Duodenal mucosa (tissue), 2 donors: ENCODE data around the gene MICU2.

Source experiments
- H3K27ac ChIP-seq: one replicate; pipeline ENCODE4 v1.7.0; 2013; ENCODE audit warnings: low read depth, low read length
- H3K27me3 ChIP-seq, 2 donors: one replicate each; pipeline ENCODE4 v1.7.0; 2013; ENCODE audit warnings: low read length in 2 of 2, control low read depth in 1 of 2; ENCODE audit not compliant: insufficient read depth in 2 of 2, control insufficient read depth in 1 of 2
- H3K36me3 ChIP-seq, 2 donors: one replicate each; pipeline ENCODE4 v1.7.0; 2013; ENCODE audit warnings: low read length in 2 of 2, control low read depth in 1 of 2; ENCODE audit not compliant: insufficient read depth in 2 of 2, control insufficient read depth in 1 of 2
- H3K4me1 ChIP-seq, 2 donors: one replicate each; pipeline ENCODE4 v1.7.0; 2013; ENCODE audit warnings: low read length in 2 of 2, control low read depth in 1 of 2; ENCODE audit not compliant: insufficient read depth in 2 of 2, control insufficient read depth in 1 of 2
- H3K4me3 ChIP-seq, 2 donors: one replicate each; pipeline ENCODE4 v1.7.0; 2013; ENCODE audit warnings: low read length in 2 of 2, low read depth in 1 of 2
- H3K9ac ChIP-seq, 2 donors: one replicate each; pipeline ENCODE4 v1.7.0; 2013; ENCODE audit warnings: low read length in 2 of 2, low read depth in 1 of 2
- H3K9me3 ChIP-seq, 2 donors: one replicate each; pipeline ENCODE4 v1.7.0; 2013; ENCODE audit warnings: low read length in 2 of 2, control low read depth in 1 of 2; ENCODE audit not compliant: control insufficient read depth in 1 of 2

MICU2 gene

DNA sequence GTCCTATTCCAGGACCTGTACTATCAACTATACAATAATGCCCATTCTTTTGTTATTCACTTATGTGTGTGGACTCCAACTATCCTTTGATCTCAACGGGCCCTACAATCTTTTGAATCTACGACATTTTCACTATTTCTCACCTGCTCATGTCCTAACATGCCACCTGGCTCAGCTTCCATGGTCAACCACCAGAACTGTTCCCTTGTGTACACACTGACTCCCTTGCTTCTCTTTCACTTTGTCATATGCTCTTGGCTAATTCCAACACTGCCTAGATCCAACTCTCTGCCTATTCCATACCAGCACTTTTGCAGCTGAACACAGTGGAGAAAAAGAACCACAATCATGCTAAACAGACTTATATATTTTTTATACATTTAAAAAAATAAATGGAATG lies 53.1 kb downstream of the MICU2 start:
- Histone ChIP-seq H3K9me3 (no peaks in the 10 kb centered on the region), H3K4me1 (no peaks in the 10 kb centered on the region), H3K27ac (no peak overlapping the region), H3K9ac (no peak overlapping the region), H3K27me3 (no peaks in the 10 kb centered on the region), H3K4me3 (no peak overlapping the region), H3K36me3 (peaks cover 0 to 4% of the 10 kb centered on the region in 2 donors)

GRCh38 chr13:21549633-21550032 lies 54.3 kb downstream of the MICU2 start:
- H3K27ac ChIP-seq: no peak overlapping the region
- H3K27me3 ChIP-seq: no peaks in the 10 kb centered on the region
- no peak overlapping the region for H3K9ac ChIP-seq
- H3K4me1 ChIP-seq: no peaks in the 10 kb centered on the region
- no peaks in the 10 kb centered on the region for H3K9me3 ChIP-seq
- no peak overlapping the region for H3K4me3 ChIP-seq
- H3K36me3 ChIP-seq: peaks cover 0 to 4% of the 10 kb centered on the region in 2 donors

DNA sequence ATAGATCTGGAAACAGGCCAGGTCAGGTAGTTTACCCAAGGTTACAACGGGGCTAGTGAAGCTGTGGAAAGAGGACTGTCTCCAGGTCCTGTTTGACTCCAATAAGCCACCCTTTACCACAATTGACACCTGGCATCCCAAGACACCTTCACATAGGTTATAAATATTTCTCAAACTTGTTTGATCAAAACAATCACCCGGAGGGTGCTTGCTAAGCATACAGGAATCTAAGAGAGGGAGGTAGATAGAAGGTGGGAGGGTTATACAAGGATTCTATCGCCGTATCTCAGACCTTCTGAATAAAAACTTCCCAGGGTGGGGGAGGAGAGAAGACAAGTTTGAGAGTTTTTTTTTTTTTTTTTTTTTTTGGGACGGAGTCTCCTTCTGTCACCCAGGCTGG lies 55.4 kb downstream of the MICU2 start:
- Histone ChIP-seq H3K36me3 (peaks cover 0 to 4% of the 10 kb centered on the region in 2 donors), H3K9me3 (no peaks in the 10 kb centered on the region), H3K4me1 (no peaks in the 10 kb centered on the region), H3K9ac (no peak overlapping the region), H3K4me3 (no peak overlapping the region), H3K27me3 (no peaks in the 10 kb centered on the region), H3K27ac (no peak overlapping the region)

DNA sequence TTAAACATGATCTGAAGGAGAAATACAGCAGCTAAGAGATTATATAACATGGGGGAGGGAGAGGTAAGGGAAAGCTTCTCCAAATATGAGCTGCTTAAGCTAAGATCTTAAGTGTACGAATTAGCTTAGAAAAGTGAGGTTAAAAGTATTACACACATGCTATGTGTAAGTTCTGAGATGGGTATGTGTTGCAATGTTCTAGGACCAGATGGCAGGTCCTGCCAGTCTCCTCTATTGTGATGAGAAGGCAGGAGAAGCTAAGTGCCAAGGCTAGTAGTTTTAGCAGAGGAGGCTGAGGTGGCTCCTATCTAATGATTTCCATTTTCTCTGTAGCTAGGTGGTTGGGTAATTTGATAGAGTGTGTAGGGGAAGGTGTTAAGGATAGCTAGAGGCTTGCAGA lies 57.6 kb downstream of the MICU2 start:
- Histone ChIP-seq H3K27ac (no peak overlapping the region), H3K9ac (no peak overlapping the region), H3K4me1 (no peaks in the 10 kb centered on the region), H3K9me3 (no peaks in the 10 kb centered on the region), H3K27me3 (no peaks in the 10 kb centered on the region), H3K36me3 (peaks cover 0 to 4% of the 10 kb centered on the region in 2 donors), H3K4me3 (no peak overlapping the region)

DNA sequence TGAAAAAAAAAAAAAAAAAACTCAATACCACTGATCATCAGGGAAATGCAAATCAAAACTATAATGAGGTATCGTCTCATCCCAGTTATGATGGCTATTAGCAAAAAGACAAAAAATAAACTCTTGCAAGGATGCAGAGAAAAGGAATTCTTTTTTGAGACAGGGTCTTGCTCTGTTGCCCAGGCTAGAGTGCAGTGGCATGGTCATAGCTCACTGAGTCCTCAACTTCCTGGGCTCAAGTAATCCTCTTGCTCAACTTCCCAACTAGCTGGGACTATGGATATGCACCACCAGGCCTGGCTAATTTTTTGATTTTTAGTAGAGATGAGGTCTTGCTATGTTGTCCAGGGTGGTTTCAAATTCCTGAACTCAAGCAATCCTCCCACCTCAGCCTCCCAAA lies 59.5 kb downstream of the MICU2 start:
- Histone ChIP-seq H3K27ac (no peak overlapping the region), H3K9me3 (no peaks in the 10 kb centered on the region), H3K4me1 (no peaks in the 10 kb centered on the region), H3K4me3 (no peak overlapping the region), H3K9ac (no peak overlapping the region), H3K27me3 (no peaks in the 10 kb centered on the region), H3K36me3 (peaks cover 0 to 4% of the 10 kb centered on the region in 2 donors)

- H3K9me3 ChIP-seq: no peaks in the 10 kb centered on the region
- no peaks in the 10 kb centered on the region for H3K4me1 ChIP-seq
- H3K4me3 ChIP-seq: no peak overlapping the region
- no peaks in the 10 kb centered on the region for H3K27me3 ChIP-seq
- no peak overlapping the region for H3K9ac ChIP-seq
- no peak overlapping the region for H3K27ac ChIP-seq
- H3K36me3 ChIP-seq: peaks cover 4 to 15% of the 10 kb centered on the region in 2 donors
Measured at GRCh38 chr13:21542563-21542962, 61.4 kb downstream of the MICU2 start.

DNA sequence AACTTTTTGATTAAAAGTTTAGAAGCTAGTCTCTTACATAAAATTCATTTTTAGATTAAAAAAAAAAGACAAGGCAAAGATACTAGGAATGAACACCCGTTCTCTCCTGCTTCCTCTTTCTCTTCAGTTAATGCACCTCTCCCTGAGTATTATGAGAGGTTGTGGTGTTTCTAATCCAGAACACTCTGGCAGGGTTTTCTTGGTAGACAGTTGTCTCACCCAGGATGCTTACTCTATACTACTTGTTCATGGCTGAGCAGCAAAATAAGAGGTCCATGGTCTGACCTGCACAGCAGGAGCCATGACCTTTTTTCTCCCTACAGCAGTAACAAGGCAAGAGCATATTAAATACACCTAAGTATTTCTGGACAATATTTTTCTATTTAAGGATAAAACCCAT lies 62.0 kb downstream of the MICU2 start:
- no peak overlapping the region for H3K9ac ChIP-seq
- no peaks in the 10 kb centered on the region for H3K4me1 ChIP-seq
- H3K27me3 ChIP-seq: no peaks in the 10 kb centered on the region
- H3K27ac ChIP-seq: no peak overlapping the region
- H3K4me3 ChIP-seq: no peak overlapping the region
- peaks cover 4 to 15% of the 10 kb centered on the region in 2 donors for H3K36me3 ChIP-seq
- no peaks in the 10 kb centered on the region for H3K9me3 ChIP-seq

DNA sequence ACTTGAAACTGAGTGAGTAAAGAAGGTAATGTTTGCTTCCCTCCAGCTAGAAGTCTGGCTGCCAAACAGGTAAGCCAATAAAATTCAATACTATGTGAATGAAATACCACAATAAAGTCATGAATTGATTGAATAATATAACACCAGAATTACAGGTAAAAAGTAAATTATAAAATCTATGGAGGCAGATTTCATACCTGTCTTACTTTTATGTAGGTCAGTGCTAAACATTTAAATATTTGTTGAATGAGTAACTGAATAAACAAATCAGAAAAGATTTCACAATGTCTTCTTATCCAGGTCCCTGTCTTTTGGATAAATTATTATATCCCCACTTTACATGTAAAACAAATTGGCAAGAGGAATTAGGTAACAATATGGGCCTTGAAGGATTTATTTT lies 62.7 kb downstream of the MICU2 start:
- Histone ChIP-seq H3K9me3 (no peaks in the 10 kb centered on the region), H3K4me1 (no peaks in the 10 kb centered on the region), H3K4me3 (no peak overlapping the region), H3K27me3 (no peaks in the 10 kb centered on the region), H3K9ac (no peak overlapping the region), H3K36me3 (peaks cover 4 to 12% of the 10 kb centered on the region in 2 donors), H3K27ac (no peak overlapping the region)

DNA sequence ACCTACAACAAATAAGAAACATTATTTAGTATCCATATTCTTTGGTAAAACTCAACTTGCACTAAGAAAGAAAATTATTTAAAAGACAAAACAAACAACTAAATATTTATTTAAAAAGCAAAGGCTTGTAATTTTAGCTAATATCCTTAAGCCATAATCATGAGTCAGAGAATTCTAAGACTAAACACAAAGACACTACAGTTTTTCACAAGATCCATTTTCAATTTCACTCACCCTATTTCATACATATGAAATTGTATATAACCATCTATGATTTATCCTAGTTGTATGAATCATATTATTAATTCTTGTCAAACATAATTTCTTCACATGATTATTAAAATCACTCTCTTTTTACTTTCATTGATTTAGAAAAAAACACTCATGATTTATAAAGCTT lies 64.3 kb downstream of the MICU2 start:
- H3K27me3 ChIP-seq: no peaks in the 10 kb centered on the region
- peaks cover 6 to 12% of the 10 kb centered on the region in 2 donors for H3K36me3 ChIP-seq
- H3K4me3 ChIP-seq: no peak overlapping the region
- H3K9ac ChIP-seq: no peak overlapping the region
- H3K9me3 ChIP-seq: no peaks in the 10 kb centered on the region
- H3K4me1 ChIP-seq: no peaks in the 10 kb centered on the region
- no peak overlapping the region for H3K27ac ChIP-seq

- no peaks in the 10 kb centered on the region for H3K4me1 ChIP-seq
- H3K4me3 ChIP-seq: no peak overlapping the region
- no peak overlapping the region for H3K27ac ChIP-seq
- H3K9ac ChIP-seq: no peak overlapping the region
- H3K27me3 ChIP-seq: no peaks in the 10 kb centered on the region
- no peaks in the 10 kb centered on the region for H3K9me3 ChIP-seq
- peaks cover 9 to 12% of the 10 kb centered on the region in 2 donors for H3K36me3 ChIP-seq
Measured at GRCh38 chr13:21538753-21539152, 65.2 kb downstream of the MICU2 start.

DNA sequence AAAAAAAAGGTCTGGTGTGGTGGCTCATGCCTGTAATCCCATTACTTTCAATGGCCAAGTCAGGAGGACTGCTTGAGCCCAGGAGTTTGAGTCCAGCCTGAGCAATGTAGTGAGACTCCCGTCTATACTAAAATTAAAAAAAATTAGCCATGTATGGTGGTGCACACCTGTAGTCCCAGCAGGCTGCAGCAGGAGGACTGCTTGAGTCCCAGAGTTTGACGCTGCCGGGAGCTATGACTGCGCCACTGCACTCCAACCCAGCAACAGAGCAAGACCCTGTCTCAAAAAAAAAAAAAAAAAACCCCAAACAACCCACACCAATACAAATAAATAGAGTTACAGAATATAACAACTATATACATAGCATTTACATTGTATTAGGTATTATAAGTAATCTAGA lies 65.7 kb downstream of the MICU2 start:
- Histone ChIP-seq H3K4me3 (no peak overlapping the region), H3K9ac (no peak overlapping the region), H3K36me3 (peaks cover 9 to 12% of the 10 kb centered on the region in 2 donors), H3K9me3 (no peaks in the 10 kb centered on the region), H3K27me3 (no peaks in the 10 kb centered on the region), H3K27ac (no peak overlapping the region), H3K4me1 (no peaks in the 10 kb centered on the region)
